ENCODE measurements around the gene CCDC12. TPM values are rescaled to one million over a fixed set of nuclear protein-coding genes. Genes with fewer than 3 reads are reported as not detected.
A peak's percentile ranks its signal among the peaks of the same experiment; 100 is the strongest.

Gene CCDC12
- total and polyA plus RNA-seq, 2 of the 13 experiments (the other 11 are each of a cell fraction or from before 2014, with no cell fraction given): 30.1 to 49.5 TPM

DNA sequence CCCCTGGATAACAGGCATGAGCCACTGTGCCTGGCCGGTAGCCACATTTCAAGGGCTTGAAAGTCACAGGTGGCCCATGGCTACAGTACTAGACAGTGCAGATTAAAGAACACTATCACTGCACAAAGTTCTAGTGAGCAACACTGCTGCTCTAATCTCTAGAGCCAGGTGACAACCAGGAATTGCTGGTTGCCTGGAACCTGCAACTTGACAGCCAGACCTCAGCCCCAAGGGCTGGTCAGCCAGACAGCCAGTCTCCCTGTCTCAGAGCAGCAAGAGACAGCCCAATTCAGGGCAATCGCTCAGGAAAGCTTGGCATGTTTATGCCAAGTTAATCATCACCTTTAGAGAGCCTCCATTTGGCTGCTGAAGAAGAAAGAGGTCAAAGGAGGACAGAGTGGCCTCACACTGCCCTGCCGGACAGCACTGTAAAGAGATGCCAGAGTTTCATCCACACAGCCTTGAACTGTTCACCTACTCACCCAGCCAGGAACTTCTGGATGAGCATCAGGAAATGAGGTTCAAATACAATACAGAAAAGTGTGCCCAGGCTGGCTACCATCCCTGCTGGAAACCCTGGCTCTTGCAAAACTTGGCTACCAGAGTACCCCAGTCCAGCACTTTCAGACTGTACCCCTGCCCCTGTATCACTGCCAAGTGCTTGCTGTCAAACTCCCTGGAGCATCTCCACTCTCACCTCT, 6.0 kb downstream of the CCDC12 start (continued):
- TF ChIP-seq ZSCAN29 (CRISPR knock-in tag; conservative IDR thresholded peaks at IDR 0.05) (no peak), ZNF17 (CRISPR knock-in tag; IDR thresholded peaks at IDR 0.05) (no peak), NFATC3 (CRISPR knock-in tag; IDR thresholded peaks at IDR 0.05) (no peak), ZNF260 (CRISPR knock-in tag; IDR thresholded peaks at IDR 0.05; ENCODE audit: borderline replicate concordance, low read depth) (no peak), SRY (CRISPR knock-in tag; IDR thresholded peaks at IDR 0.05) (no peak), HDAC1 (CRISPR knock-in tag; IDR thresholded peaks at IDR 0.05) (peak; percentile 90), ARID3A (IDR thresholded peaks at IDR 0.05; ENCODE audit: low read depth, low read length) (no peak; the same call in 1 of the 2 replicates), ZNF780A (CRISPR knock-in tag; IDR thresholded peaks at IDR 0.05) (no peak), SIX1 (CRISPR knock-in tag; IDR thresholded peaks at IDR 0.05; ENCODE audit: borderline replicate concordance) (peak; percentile 46; the same call in 1 of the 2 replicates), ZSCAN9 (CRISPR knock-in tag; IDR thresholded peaks at IDR 0.05; ENCODE audit: borderline replicate concordance) (0 out of 2 replicates have a peak, but pooled peaks have one; percentile 51), KLF16 (CRISPR knock-in tag; IDR thresholded peaks at IDR 0.05) (peak in 1 of 2 experiments; percentile 70; a peak in 1 of 4 replicates), ZNF136 (CRISPR knock-in tag; IDR thresholded peaks at IDR 0.05; ENCODE audit: low read depth) (0 out of 2 replicates have a peak, but pooled peaks have one; percentile 60), AHDC1 (CRISPR knock-in tag; IDR thresholded peaks at IDR 0.05; ENCODE audit: borderline replicate concordance) (peak; percentile 82; the same call in 1 of the 2 replicates), ZIK1 (CRISPR knock-in tag; IDR thresholded peaks at IDR 0.05; ENCODE audit: borderline replicate concordance, low read depth) (no peak), ZNF232 (CRISPR knock-in tag; IDR thresholded peaks at IDR 0.05; ENCODE audit: borderline replicate concordance) (peak; percentile 81; the same call in 1 of the 2 replicates), YEATS4 (CRISPR knock-in tag; IDR thresholded peaks at IDR 0.05; ENCODE audit: borderline replicate concordance) (no peak; the same call in 1 of the 2 replicates), USF2 (IDR thresholded peaks at IDR 0.05; ENCODE audit: low read depth, low read length) (no peak), USF2 (CRISPR knock-in tag; IDR thresholded peaks at IDR 0.05; ENCODE audit: borderline replicate concordance) (no peak)
- TF ChIP-seq, protein P1, sequence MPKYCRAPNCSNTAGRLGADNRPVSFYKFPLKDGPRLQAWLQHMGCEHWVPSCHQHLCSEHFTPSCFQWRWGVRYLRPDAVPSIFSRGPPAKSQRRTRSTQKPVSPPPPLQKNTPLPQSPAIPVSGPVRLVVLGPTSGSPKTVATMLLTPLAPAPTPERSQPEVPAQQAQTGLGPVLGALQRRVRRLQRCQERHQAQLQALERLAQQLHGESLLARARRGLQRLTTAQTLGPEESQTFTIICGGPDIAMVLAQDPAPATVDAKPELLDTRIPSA (CRISPR knock-in tag; IDR thresholded peaks at IDR 0.05; ENCODE audit: borderline replicate concordance): no peak
